UCSD-AML1 (cell line): ENCODE measurements around the gene RNF123.

Experiments
- DNase-seq: peaks from one replicate; lab custom pipeline; 2025; ENCODE audit not compliant: unreplicated experiment; lab: John Stamatoyannopoulos, UW

Gene RNF123

GRCh38 chr3:49700453-49701128, 11.2 kb downstream of the RNF123 start:
- no peak for DNase-seq

GRCh38 chr3:49701388-49702077, 12.2 kb downstream of the RNF123 start:
- no peak for DNase-seq

GRCh38 chr3:49702672-49703071, 13.3 kb downstream of the RNF123 start:
- DNase-seq: no peak

- peak; percentile 59 for DNase-seq
Observed at GRCh38 chr3:49703443-49703927, 14.1 kb downstream of the RNF123 start.

- DNase-seq: no peak
Observed at GRCh38 chr3:49703956-49704355, 14.6 kb downstream of the RNF123 start.

GRCh38 chr3:49704629-49705028, 15.3 kb downstream of the RNF123 start:
- no peak for DNase-seq

GRCh38 chr3:49705390-49705960, 16.1 kb downstream of the RNF123 start:
- no peak for DNase-seq

GRCh38 chr3:49706456-49707112, 17.2 kb downstream of the RNF123 start:
- DNase-seq: no peak

GRCh38 chr3:49707113-49707480, 17.7 kb downstream of the RNF123 start:
- DNase-seq: no peak

GRCh38 chr3:49709852-49710251, 20.5 kb downstream of the RNF123 start:
- no peak for DNase-seq

GRCh38 chr3:49711489-49711888, 22.1 kb downstream of the RNF123 start:
- DNase-seq: no peak

- DNase-seq: no peak
Observed at GRCh38 chr3:49712166-49712565, 22.8 kb downstream of the RNF123 start.

GRCh38 chr3:49712631-49713317, 23.4 kb downstream of the RNF123 start:
- no peak for DNase-seq

GRCh38 chr3:49713336-49714105, 24.2 kb downstream of the RNF123 start:
- DNase-seq: no peak

- DNase-seq: no peak
Observed at GRCh38 chr3:49714728-49715550, 25.6 kb downstream of the RNF123 start.

- no peak for DNase-seq
Observed at GRCh38 chr3:49715611-49716121, 26.3 kb downstream of the RNF123 start.

GRCh38 chr3:49716169-49716568, 26.8 kb downstream of the RNF123 start:
- DNase-seq: no peak

GRCh38 chr3:49716691-49717210, 27.4 kb downstream of the RNF123 start:
- no peak for DNase-seq
